Cardiac muscle cell (in vitro differentiated cells and primary cell): ENCODE results near the gene NHSL2. TPM values are rescaled to one million over a fixed set of nuclear protein-coding genes. Genes with fewer than 3 reads are reported as not detected.

Source experiments
- DNase-seq, 2 donors: peaks; one replicate each; pipeline versions ENCODE4 v3.0.0 to v3.0.0-alpha.2; 2010 to 2017; ENCODE audit warnings: low read depth in 1 of 2, low spot score in 1 of 2
- H3K27ac ChIP-seq: fragments of 200-600 bp; sonication (generic); 2 replicates; pipeline ENCODE4 v1.5.1; 2016
- H3K27me3 ChIP-seq: fragments of 200-600 bp; sonication (generic); 2 replicates; pipeline ENCODE4 v1.6.0; 2016; ENCODE audit warnings: control low read depth
- H3K36me3 ChIP-seq: fragments of 200-600 bp; sonication (generic); 2 replicates; pipeline ENCODE4 v1.5.1; 2016; ENCODE audit warnings: control low read depth
- H3K4me1 ChIP-seq: fragments of 200-600 bp; sonication (generic); 2 replicates; pipeline ENCODE4 v1.8.1; 2017; ENCODE audit warnings: low read depth, mild to moderate bottlenecking, mixed run types
- H3K4me3 ChIP-seq: fragments of 200-600 bp; sonication (generic); 2 replicates; pipeline ENCODE4 v1.5.1; 2016; ENCODE audit warnings: mild to moderate bottlenecking
- H3K9me3 ChIP-seq: fragments of 200-600 bp; sonication (generic); 2 replicates; pipeline ENCODE4 v1.5.1; 2017; ENCODE audit warnings: low read depth, mild to moderate bottlenecking, control low read depth
- CTCF ChIP-seq: IDR thresholded peaks from 2 replicates; pipeline ENCODE4 v1.5.1; 2012; ENCODE audit warnings: low read depth, mild to moderate bottlenecking, low read length
- polyA plus RNA-seq: library from polyadenylated mRNA; unstranded; fragments of >200 nt; fragmentation: Nextera tagmentation; extraction: Ambion mirVana; gene quantifications from 2 replicates; pipeline ENCODE4 v1.2.1, GENCODE V29; 2016
- total RNA-seq: library from RNA; depleted of rRNA; stranded (reverse); fragments of >200 nt; gene quantifications from 2 replicates; pipeline ENCODE4 v1.2.3, GENCODE V29; 2016

The NHSL2 gene
- total and polyA plus RNA-seq, 2 experiments from 2014 or later, result 6.6 to 7.9 TPM

GRCh38 chrX:72028701-72029470 lies 118.2 kb downstream of the NHSL2 start:
- no peak for TF ChIP-seq CTCF
- Histone ChIP-seq H3K27me3 (no peaks in the 10 kb centered on the region), H3K9me3 (no peaks in the 10 kb centered on the region), H3K36me3 (no peaks in the 10 kb centered on the region), H3K4me3 (no peak overlapping the region), H3K27ac (peak overlapping the region; percentile 92), H3K4me1 (peaks cover 18% of the 10 kb centered on the region)
- no peak for DNase-seq

GRCh38 chrX:72029483-72030411 lies 119.1 kb downstream of the NHSL2 start:
- H3K27ac ChIP-seq, result peak overlapping the region; percentile 92
- H3K4me3 ChIP-seq, result no peak overlapping the region
- H3K27me3 ChIP-seq, result no peaks in the 10 kb centered on the region
- no peaks in the 10 kb centered on the region for H3K9me3 ChIP-seq
- TF ChIP-seq CTCF, result no peak
- peaks cover 18% of the 10 kb centered on the region for H3K4me1 ChIP-seq
- H3K36me3 ChIP-seq, result no peaks in the 10 kb centered on the region
- DNase-seq, result peak; percentile 61 to 80

GRCh38 chrX:72030431-72030830 lies 119.8 kb downstream of the NHSL2 start:
- no peak for DNase-seq
- Histone ChIP-seq H3K36me3 (no peaks in the 10 kb centered on the region), H3K4me1 (peaks cover 18% of the 10 kb centered on the region), H3K4me3 (no peak overlapping the region), H3K27me3 (no peaks in the 10 kb centered on the region), H3K27ac (peak overlapping the region; percentile 92), H3K9me3 (no peaks in the 10 kb centered on the region)
- no peak for TF ChIP-seq CTCF

- Histone ChIP-seq H3K4me1 (peaks cover 18% of the 10 kb centered on the region), H3K27me3 (no peaks in the 10 kb centered on the region), H3K4me3 (no peak overlapping the region), H3K9me3 (no peaks in the 10 kb centered on the region), H3K27ac (peak overlapping the region; percentile 92), H3K36me3 (no peaks in the 10 kb centered on the region)
- no peak for TF ChIP-seq CTCF
- no peak for DNase-seq
These were observed 120.5 kb downstream of the NHSL2 start for GRCh38 chrX:72031118-72031517.

GRCh38 chrX:72031634-72032033 lies 121.0 kb downstream of the NHSL2 start:
- no peak for DNase-seq
- no peak for TF ChIP-seq CTCF
- Histone ChIP-seq H3K27me3 (no peaks in the 10 kb centered on the region), H3K9me3 (no peaks in the 10 kb centered on the region), H3K27ac (no peak overlapping the region), H3K4me3 (no peak overlapping the region), H3K4me1 (peaks cover 13% of the 10 kb centered on the region), H3K36me3 (no peaks in the 10 kb centered on the region)
